SKM-1 treated with dmso at 0.1 percent for 144 hours (cell line): ENCODE measurements around the gene E2F2.

Experiments
- DNase-seq: peaks from one replicate; lab custom pipeline; 2025; ENCODE audit not compliant: unreplicated experiment; lab: John Stamatoyannopoulos, UW

E2F2 gene

GRCh38 chr1:23563755-23564374 lies 32.8 kb upstream of the E2F2 start:
- no peak for DNase-seq

DNA sequence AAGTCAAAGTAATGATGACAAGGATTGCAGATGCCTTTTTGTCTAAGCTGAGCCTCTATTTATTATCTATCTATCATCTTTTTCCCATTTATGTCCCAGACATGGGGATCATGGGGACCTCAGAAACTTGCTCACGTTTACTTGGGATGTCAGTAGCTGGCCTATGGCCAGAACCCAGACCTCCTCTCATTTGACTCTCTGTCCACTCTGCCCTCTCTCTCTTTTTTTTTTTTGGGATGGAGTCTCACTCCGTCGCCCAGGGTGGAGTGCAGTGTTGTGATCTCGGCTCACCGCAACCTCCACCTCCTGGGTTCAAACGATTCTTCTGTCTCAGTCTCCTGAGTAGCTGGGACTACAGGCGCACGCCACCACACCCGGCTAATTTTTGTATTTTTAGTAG lies 32.0 kb upstream of the E2F2 start:
- DNase-seq: no peak

DNA sequence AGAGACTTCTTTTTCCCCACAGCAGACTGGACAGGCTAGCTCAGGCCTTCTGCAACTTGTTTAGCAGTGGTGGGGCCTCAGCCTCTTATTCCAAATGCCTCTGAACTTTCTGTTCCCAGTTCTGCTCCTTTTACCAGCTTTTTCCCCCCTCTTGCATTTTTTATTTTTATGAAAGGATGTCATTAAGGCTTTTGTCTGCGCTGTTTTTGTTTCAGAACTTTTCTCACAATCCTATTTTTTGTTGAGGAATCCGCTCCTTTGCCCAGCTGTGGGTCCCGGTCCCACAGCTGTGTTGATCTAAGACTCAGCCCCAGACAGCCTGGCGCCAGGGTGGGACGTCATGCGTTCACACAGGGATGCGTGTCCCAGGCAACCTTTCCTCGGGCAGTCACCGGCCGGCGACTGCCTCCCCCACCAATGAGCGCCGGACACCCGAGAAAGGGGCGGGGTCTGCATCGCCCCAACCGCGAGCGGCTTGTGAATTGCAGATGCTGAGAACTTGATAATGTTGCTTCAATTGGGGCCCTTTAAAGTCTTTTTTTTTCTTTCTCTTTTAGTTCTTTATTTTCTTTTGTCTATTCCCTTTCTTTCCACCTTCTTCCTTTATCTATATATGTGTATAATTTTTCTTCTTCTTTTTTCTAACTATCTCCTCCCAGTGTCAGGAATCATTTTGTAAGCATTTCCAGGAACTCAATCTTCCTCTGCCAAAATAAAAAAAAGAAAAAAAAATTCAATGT lies 31.3 kb upstream of the E2F2 start:
- no peak for DNase-seq

GRCh38 chr1:23561813-23562100 lies 30.7 kb upstream of the E2F2 start:
- no peak for DNase-seq

DNA sequence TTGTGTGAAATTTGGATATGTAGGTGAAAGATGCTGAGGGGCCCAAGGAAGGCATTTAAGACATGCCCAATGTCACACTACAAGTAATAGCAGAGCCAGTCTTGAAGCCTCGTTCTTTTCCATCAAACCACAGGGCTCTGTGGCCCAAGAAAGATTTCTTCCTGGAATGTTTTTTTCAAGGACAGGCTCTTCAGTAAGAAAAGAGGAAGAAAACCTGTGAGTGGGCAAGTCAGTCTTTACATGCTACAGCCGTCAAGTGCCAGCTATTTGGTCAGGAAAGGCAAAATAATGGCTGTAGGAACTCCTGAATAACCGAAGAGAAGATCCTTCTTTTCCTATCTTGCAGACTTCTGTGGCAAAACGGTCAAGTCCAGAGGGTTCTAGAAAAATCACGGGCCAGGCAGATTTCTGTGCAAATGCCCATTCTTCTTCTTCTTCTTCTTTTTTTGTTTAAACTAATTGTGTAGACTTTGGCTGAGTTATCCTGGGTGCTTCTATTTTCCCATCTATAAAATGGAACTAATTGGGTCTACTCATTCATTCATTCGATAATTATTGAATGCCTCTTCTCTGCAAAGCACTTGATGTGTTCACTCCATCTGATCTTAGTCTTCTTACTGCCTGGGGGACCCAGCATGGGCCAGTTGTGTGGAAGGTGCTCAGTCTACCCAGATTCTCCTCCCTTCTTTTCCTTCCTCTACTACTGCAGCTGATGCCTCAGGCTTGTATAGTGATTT lies 30.2 kb upstream of the E2F2 start:
- no peak for DNase-seq

GRCh38 chr1:23559985-23560741 lies 29.1 kb upstream of the E2F2 start:
- DNase-seq: no peak

DNA sequence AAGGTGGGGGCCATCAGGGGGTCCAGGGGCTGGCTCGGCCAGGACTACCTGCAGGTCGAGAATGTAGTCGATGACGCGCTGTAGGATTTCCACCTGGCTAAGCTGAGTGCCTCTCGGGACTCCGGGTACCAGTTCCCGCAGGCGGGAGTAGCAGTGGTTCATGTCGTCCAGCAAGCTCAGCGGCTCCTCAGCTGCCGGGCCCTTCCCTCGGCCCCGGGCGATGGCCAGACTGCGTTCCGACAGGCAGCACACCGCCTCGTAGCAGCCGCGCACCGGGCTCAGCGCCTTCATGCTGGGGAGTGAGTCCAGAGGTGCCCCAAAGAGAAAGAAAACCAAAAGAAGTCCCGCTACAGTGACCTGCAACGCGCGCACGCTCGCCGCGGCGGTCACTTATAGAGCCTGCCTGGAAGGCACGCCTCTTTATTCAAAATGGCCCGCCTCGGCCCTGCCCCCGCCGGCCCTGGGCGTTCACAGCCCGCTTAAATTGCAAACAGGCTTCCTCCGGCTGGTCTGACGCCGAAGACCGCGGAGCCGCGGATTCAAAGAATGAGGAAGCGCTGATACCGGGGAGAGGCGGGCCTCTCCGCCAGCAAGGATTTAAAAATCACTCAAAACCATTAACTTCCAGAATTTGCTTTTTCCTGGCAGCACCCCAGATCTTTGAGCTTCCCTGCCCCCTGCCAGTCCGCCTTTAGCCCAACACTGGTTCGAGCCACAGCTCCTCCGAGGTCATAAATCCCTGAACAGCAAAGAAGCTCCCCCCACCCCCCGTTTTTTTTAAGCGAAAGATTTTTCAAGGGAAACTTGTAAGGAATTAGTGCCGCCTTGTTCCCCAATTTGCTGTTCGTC lies 28.3 kb upstream of the E2F2 start, which contains the start of gene ID3:
Gene ID3 (minus strand): TSS at position 366 of the 849 bp plus-strand sequence. CDS start 75 bp downstream, at position 291.
- DNase-seq: peak; percentile 55

DNA sequence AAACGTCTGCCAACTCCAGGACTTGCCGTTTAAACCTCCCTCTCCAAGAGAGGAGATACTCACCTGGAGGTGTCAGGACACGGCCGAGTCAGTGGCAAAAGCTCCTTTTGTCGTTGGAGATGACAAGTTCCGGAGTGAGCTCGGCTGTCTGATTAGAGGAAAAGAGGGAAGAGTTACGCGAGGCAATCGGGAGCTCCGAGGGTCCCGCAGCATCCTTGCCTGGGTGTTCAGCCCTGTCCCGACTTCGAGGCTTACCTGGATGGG lies 27.8 kb upstream of the E2F2 start:
- DNase-seq: no peak

- no peak for DNase-seq
Measured at GRCh38 chr1:23558140-23558871, 27.3 kb upstream of the E2F2 start.

GRCh38 chr1:23557471-23558124 lies 26.6 kb upstream of the E2F2 start:
- DNase-seq: no peak

DNA sequence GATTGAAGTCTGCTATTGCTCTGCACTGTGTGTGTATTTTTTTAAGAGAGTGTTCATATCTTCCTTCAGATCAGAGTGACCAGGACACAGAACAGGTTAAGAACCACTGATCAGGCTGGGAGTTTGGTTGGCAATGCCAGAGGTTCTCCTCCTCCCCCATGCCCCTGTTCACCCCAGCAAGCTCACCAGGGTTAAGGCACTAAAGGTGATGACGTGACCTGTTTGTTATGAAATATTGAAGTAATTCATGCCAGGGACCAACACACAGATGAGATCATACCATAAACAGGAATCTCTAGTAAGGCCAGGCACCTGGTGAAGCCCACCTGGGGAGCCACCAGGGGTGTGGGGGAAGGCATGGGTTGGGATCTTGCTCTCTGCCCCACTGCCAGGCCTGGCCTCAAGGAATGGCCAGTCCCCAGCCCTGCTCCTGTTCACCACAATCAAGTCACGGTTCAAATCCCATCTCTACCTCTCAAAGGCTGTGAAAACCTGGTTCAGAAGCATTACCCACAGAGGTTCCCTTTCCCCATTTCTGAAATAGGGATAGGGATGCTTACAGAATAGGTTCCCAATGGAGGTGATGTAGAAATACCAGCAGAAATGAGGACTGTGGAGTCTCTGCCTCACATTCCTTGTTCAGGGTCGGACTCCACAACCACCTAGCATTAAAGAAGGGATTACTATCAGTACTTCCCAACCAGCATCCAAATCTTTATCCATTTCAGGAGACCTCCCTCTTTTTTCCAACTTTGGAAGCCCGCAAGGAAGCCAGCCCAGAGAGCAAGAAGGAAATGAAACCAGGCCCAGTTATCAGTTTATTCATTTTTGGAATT lies 25.8 kb upstream of the E2F2 start:
- no peak for DNase-seq

GRCh38 chr1:23555986-23556634 lies 25.1 kb upstream of the E2F2 start:
- no peak for DNase-seq

DNA sequence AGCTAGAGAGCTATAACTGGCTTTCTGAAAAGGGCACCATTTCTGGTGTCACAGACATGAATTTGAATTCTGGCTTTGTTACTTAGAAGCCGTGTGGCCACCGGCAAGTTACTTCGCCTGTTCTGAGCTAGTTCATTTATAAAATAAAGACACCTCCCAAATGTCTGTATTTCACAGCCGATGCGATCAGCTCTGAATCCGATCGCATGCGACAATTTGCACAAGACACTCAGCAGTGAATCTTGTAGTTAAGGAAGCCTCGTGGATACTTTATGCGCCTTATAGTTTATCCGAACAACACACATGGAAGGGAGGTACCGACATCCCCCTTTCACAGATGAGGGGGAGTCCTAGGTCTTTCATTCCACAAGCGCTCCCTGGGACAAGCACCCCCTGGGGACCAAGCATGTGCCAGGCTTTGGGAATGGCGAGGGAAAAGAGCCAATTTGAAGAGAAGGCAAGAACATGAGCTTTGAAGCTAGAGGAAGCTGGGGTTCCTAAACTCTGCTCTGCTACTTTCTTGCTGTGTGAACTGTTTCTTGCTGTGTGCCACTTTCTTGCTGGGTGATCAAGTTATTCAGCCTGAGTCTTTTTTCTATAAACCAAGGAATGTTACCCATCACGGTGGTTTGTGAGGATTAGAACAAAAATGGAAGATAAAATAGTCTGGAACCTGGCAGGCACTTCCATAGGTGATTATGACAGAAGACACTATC lies 24.4 kb upstream of the E2F2 start:
- no peak for DNase-seq

GRCh38 chr1:23554481-23555269 lies 23.6 kb upstream of the E2F2 start:
- peak; percentile 26 for DNase-seq

DNA sequence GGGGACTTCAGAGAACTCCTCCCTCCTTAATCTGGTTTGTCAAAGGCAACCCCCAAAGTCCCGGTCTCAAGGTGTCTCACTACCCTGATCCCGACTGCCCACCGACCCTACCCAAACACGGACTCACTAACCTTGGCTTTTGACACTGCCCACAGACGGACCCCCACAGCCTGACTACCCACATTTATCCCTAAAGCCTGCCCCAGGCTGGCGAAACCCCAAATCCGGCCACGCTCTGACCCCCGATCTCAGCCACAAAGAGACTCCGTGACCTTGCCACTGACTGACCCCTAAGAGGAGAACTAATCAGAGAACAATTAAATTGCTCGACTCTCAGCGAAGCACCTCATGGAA lies 23.1 kb upstream of the E2F2 start:
- DNase-seq: no peak

GRCh38 chr1:23553231-23554126 lies 22.4 kb upstream of the E2F2 start:
- no peak for DNase-seq
